EL (cell line): ENCODE results near the gene NDUFA5.

Experiments used
- DNase-seq: peaks from one replicate; pipeline ENCODE4 v3.0.0-alpha.2; 2016

Gene NDUFA5

DNA sequence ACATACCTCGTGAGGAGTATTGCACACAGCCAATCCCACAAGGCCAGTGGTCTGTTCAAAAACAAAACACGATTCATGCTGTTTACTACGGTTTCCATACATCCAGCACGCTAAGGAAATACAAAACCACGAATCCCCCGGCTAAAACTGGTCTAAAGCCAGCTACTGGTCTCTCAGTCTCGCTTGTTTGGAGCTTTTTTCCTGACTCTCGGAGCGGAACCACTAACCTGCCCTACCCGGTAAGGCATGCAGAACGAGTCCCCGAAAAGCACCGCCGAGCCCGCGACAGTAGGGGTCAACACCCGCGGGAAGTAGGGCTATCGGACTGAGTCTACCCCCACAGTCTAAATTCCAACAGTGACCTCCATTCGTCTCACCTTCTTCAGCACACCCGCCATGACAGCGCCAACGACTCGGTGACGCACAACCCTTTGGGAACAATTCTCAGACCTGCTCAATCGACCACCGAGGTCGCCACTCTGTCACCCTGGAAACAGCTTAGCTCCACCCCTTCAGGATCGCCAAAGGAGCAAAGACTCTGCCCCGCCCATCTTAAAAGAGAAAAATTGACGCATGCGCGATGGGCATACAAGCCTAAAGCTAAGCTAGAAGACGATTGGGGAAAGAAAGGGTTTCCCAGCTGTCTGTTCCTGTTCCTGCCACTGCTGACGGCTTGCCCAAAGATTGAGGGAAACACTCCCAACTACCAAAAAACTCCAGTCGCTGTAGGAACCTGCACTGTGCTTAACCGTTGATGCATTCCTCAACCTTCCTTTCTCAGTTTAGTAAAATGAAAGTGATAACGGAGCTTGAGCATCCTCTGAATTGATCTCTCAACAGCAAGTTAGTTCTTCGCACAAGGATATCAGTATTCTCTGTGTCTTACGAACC is at the start of gene NDUFA5:
Gene NDUFA5, minus strand, starts transcription at position 421 of the 891 bp plus-strand sequence. Its CDS starts 23 bp downstream, at position 398.
- DNase-seq: peak; percentile 99

DNA sequence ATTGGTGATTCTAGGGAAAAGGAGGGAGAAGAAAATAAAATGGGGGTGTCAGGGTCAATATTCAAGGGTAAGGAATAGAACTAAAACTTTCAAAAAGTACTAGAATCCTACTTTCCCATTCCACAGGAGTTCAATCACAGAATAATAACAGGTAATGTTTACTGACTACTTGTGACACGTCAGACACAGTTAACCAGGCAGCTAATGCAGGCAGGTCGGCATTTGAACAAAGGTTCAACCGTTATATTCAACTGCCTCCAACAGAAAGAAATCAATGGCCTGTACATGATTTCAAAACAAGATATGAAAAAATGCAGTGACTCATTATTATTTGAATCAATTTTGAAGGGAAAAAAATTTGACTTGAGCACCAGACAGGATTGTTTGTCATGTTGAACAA is 47.1 kb upstream of the NDUFA5 start:
- no peak for DNase-seq

DNA sequence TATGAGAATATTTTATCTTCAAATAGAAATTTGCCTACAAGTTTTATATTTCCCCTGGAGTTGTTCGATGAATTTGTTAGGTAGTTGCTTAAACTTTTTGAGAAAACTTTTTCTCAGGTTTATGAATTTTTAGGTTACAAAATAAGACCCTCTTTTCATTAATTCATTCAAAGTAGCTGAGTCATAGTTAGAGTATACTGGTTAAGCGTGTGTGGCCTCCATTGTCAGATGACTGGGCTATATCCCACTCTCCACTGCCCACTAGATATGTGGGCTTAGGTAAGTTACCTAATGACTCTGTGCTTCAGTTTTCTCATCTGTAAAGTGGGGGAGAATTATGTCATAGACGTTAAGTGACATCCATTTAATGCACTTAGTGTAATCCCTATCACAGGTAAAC is 45.0 kb upstream of the NDUFA5 start:
- DNase-seq: no peak

DNA sequence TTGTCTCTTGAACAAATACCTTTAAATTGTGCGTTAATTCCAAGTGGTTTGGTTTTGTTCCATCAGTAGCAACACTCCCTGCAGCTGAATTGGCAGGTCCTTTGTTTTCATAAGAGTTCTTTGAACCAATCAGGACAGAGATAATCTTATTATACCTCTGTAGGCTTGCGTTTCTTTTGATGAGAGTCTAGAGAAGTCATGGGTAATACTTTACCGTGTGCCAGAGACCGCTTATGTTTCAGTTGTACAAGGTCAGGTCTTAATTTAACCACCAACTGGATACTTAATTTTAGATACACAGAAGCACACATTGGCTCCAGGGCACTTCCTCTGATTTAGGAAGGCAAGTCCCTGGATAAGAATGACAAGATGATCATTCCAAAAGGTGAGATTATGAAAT is 43.9 kb upstream of the NDUFA5 start, which contains the start of gene ASB15:
Gene ASB15, plus strand, starts transcription at position 292 of the 400 bp plus-strand sequence. CDS start 12,682 bp downstream, outside the sequence.
- DNase-seq: no peak

DNA sequence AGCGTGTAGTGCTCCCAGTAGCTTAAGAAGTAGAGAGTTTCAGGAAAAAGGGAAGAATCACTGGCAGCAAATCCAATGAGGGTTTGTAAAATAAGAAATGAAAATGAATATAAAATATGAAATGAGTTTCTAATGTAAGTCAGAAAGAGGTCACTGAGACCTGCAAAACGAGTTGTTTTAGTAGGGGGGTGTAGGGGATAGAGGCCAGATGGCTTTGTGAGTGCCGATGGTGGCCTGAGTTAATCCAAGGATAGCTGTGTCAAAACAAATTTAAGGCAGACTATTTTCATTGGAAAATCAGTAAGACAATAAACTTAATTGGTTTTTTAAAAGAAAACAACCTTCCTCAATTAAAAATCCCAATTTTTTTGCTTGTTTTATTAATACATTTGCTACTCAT is 43.3 kb upstream of the NDUFA5 start:
- DNase-seq: no peak

DNA sequence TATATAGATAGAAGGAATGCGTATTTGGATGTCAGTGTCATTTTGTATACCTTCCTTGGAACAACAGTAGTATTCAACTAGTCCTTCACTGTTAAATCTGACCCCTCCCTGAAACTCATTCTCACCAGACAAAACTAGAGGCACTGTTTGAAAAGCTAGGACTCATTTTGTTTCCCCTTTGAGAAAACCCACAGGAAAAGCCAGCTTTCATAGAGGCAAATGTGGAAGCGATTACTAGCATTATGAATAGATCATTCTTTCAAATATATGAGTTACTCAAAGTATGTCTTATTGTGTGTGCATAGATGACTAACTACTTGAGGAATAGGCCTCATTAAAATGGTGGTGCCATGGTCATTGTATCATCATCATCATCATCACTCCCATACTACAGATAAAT is 42.1 kb upstream of the NDUFA5 start:
- no peak for DNase-seq

DNA sequence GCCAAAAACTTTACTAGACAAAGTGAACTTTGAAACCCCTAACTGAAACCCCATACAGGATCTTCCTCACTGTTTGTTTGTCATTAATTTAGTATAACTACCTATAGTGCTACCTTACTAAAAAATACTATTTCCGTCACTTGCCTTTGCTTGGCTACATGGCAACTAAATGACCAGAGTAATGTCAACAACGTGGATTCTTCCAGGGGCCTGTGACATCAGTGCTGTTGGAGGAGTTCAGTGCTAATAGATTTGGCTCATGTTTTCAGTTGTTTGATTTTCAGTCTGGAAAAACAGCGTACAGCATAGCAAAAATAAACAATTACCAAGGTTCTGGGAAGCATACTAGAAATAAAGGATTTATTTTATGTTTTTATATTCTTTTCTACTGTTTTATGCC is 41.0 kb upstream of the NDUFA5 start:
- no peak for DNase-seq

DNA sequence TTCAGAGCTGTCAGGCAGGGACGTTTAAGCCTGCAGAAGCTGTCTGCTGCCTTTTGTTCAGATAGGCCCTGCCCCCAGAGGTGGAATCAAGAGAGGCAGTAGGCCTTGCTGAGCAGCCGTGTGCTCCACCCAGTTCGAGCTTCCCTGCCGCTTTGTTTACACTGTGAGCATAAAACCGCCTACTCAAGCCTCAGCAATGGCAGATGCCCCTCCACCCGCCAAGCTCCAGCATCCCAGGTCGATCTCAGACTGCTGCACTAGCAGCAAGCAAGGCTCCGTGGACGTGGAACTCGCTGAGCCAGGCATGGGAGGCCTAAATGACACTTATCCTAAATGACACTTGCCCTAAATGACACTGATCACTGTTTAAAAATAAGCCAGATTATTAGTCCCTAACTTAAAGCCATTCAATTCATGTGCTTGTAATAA is 37.2 kb upstream of the NDUFA5 start:
- no peak for DNase-seq

DNA sequence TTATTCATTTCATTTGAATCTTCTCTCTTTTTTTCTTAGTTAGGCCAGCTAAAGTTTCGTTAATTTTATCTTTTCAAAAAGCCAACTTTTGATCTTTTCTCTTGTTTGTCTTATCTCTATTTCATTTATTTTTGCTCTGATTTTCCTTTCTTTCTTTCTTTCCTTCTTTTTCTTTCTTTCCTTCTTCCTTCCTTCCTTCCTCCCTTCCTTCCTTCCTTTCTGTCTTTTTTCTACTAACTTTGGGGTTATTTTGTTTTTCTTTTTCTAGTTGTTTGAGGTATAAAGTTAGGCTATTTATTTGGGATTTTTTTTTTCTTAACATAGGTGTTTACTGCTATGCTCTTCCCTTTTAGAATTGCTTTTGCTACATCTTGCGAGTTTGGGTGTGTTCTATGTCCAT is 30.8 kb upstream of the NDUFA5 start:
- no peak for DNase-seq

DNA sequence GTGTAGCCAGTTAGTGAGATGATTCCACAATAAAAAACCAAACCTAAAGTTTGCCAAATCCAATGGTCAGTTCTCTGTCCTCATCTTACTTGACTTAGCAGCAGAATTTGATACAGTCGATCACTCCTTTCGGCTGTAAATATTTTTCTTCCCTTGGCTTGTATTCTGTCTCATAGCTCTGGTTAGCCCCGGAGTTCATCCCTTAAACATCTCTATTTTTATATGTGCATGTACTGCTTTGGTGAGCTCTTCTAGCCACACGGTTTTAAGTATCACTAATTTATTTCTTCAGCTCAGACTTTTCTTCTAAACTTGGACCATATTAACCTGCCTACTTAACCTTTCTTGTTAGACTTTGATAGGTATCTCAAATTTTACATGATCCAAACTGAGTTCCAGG is 26.2 kb upstream of the NDUFA5 start:
- no peak for DNase-seq

DNA sequence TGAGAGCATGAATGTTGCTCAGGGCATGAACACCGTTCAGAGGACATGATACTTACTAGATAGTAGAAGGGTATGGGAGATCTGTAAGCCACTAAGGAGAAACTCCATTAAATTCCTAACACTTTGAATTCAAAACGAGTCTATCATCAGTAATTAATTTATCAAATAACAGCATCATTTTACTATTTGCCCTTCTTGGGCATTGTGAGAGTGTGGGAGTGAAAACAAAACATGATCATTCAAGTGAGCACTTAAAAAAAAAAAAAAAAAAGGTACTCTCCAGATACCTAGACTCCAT is 23.5 kb upstream of the NDUFA5 start:
- DNase-seq: no peak

DNA sequence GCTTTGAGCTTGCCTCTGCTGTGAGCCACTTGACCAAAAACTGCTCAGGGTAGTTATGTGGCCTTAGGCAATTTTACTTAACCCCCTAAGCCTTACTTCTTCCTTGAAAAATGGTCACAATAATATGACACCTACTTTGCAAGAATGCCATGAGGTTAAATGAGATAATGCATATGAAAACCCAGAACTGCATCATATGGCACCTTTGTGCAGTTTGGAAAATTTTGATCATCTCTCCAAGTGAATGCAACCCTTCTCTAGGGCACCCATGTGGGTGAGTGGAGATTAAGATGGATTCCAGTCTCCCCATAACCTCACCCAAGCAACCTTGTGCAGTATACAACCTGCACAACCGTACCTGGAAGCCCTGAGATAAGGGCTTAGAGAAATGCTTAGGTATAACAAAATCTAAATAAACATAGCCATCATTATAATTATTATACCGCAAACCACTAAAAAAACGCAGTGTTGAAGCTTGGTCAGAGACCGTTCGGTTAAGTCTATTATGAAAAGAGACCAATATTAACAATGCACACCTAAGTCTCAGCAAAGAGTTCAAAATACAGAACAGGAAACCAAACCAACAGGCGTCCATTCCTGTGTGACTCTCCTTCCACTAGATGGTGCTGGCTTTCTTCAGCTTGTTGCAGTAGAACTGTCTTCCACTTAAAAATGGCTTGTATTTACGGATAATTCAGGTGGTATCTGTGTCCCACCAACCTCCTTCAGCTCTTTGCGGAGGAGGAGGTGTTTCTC is 23.0 kb upstream of the NDUFA5 start:
- DNase-seq: peak; percentile 28

DNA sequence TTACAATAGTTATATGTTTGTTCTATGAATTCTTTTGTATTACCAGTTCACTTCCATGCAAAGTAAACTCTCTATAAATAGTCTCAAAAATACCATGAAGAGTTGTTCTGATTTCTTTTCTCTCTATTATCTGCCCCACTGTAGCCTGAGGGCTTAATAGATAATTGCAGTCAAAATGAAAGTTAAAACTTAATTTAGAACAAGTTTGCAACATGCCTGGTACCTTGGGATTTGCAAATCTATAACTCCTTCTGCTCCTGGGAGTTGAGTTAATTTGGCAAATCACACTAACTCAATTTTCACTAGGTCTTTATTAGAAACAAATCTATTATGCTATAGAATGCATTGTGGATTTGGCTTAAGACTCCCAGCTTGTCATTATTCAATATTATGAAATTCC is 21.8 kb upstream of the NDUFA5 start:
- DNase-seq: no peak

DNA sequence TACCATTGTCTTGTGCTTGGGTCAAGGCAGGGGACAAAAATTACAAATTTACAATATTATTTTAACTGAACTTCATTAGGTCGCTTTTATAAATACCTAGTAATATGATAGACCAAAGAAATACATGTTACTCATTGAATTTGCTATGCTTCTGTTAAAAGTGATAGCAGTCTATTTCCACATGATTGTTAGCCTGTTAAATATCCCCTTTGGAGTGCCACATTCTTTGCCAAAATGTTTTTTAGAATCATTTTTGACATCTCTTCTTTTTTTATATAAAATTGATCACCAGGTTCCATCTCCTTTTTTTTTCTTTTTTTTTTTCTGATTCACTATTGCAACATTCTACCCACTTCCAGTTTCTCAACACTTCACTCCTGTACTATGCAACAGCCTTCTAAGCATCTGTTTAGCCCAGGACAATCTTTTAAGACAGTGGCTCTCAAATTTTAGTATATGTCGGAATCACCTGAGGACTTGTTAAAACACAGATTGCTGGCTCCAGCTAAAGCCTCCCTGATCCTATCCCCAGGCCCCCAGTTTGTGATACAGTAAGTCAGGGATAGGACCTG is 16.4 kb upstream of the NDUFA5 start:
- no peak for DNase-seq

DNA sequence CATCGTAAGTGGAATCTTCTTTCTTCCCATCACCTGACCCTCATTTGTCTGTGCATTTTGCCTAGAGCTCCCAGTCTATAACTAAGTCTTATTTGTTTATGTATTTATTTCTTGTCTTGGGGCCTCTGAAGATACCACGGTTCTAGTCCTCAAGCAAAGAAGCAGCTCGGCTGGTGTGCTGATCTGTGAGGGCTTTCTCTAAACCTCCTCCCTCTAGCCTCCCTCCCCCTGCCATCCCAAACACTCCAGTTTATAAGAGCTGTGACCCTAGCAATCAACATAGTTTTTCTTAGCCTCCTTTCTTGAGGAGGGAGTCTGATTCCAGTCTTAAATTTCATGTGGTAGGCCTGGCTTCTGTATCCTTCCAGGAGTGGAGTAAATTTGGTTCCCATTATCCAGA is 15.7 kb upstream of the NDUFA5 start:
- DNase-seq: no peak

DNA sequence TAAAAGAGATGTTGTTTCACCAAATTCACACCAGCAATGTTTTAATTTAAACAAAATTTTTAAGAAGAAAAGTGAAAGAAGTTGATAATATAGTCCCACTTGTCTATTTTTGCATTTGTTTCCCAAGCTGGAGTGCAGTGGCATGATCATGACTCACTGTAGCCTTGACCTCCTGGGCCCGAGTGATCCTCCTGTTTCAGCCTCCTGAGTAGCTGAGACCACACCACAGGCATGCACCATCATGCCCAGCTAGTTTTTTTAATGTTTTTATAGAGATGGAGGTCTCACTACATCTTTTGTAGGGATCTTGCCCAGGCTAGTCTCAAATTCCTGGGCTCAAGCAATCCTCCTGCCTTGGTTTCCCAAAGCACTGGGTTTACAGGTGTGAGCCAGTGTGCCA is 14.1 kb upstream of the NDUFA5 start:
- DNase-seq: peak; percentile 41

DNA sequence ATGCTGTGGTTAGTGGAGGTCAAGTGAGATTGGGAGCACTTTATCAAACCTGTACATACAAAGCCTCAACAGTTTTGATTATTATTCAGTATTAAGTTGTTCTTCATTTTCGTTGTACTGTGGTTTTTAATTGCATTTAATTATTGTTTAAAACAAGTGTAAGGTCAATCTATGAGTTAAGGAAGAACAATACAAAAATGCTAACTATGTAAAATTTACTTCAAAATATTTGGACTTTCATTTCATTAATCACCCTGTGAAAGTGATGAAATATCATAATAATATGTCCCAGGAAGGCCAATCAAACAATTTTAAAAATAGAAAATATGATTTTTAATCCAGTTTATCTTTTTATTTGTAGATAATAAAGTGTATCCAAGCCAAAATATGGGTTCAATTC is 13.6 kb upstream of the NDUFA5 start:
- DNase-seq: no peak

DNA sequence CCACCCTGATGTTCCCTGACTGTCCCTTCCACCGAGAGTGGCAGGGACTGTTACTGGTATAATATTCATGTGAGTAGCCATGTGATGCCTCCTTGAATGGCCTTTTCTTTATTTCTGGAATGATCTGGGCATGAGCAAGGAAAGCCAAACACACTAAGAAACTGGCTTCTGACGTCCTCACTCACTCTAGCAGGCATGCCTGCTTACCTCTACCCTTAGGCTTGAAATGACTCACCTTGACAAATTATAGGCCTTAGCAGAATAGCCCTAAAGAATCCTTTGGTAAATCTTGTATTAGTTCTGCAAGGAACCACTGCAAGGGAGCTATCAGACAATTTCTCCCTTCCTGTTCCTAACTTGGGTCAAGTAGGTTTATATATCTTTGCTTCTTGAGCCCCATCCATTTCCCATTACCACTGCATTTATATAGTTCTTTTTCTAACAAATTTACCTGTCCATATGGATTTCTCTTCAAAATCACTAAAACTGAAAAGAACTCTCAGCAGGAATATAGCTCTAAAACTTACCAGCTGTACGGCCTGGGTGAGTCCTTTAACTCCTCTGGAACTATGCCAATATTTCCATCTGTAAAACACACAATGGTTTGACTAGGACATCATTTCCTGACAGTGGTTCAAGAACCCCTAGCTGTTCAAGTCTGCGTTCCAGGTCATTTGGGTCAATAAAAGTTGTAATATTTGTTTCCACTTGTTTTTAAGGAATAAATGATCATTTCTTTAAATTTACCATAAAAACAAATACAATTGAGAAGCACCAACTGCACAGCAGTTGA is 13.0 kb upstream of the NDUFA5 start:
- no peak for DNase-seq

DNA sequence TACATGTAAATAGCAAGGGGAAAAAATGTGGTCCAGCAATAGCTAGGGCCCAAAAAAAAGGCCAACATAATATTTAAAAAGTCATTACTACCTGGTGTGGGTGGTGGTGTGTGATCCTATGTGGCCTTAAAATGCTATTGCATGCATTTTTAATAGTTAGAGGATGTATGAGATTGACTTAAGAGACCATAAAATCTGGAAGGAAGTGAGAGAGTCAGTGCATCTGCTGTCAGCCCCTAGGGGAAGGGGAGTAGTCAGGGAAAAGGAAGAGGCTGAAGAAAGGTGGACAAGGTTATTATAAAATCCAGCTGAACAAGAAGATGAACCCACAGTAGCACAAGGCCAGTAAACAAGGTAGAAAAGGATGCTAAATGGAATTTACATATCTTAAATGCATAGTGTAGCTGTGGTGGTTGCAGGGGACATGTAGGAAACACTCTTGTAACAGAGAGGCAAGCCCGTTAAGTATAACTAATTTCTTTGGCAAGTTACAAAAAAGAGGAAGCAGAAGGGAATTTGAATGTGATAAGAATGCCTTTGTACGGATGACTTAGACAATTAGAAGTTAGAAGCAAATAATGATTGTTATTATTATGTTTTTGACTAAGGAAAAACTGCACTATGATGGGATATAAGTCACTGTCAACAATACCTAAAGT is 11.9 kb upstream of the NDUFA5 start:
- DNase-seq: no peak

DNA sequence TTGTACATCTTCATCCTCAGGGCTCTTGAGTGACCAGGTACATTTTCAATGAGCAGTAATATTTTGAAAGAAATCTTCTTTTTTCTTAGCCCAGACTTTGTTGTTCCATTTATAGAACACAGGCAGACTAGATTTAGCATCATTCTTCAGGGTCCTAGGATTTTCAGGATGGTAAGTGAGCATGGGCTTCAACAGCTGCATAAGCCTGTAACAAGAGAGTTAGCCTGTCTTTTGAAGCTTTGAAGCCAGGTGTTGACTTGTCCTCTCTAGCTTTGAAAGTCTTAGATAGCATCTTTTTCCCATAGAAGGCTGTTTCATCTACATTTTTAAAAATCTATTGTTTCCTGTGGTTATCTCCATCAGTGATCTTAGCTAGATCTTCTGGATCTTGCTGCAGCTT is 4.5 kb upstream of the NDUFA5 start:
- DNase-seq: no peak

DNA sequence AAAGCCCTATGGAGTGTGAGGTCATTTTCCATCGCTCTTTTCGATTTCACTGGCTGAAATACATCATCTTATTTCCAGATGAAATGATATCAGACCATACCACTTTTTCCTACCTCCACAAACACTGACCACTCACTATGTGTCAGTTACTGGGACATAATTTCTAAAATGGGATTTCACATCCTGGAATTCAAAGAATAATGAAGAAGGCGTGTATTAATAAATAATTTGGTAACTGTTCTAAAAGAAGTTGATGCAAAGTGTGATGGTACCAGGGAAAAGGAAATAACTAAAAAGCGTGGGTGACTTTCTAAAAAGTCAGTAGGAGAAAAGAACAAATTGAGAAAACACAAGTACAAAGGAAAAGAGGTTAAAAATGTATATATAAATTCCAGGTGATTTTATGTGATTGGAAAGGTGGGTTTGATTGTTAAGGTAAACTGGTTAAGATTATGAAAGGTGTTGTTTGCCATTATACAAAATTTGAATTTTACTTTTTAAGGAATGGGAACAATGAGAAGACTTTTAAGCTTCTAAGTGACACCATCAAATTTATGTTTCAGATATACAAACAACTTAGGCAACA is 764 bp upstream of the NDUFA5 start:
- DNase-seq: no peak

DNA sequence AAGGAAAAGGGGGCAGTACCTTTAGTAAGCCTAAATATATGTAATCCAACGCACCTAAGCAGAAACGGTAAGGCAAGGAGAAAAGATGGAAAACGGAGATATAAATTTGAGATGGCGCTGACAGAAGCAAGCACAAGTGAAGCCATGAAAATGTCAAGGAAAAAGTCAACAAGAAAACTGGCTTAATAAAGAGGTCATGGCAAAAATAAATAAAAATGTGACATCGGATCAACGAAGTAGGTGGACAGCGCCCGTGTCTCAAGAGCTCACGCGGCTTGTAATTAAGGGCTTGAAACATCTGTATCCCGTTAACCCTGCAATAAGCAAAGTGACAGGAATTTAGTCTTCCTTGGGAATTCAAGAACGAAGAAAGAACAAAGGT is 611 bp downstream of the NDUFA5 start:
- no peak for DNase-seq
